ENCODE data around the gene SLC25A33.
"Not testable (repeated sequence)": the region's sequence is repeated elsewhere in the genome, so short reads cannot be mapped to it uniquely, and the experiment has no call there.

The SLC25A33 gene

GRCh38 chr1:9500756-9501754 lies 38.2 kb upstream of the SLC25A33 start:
- Histone ChIP-seq H3K27me3 (no peaks in the 10 kb centered on the region), H3K4me1 (no peaks in the 10 kb centered on the region), H3K36me3 (no peaks in the 10 kb centered on the region), H3K4me3 (ENCODE audit: low read depth, low read length) (no peak overlapping the region), H3K9me3 (no peaks in the 10 kb centered on the region)
- TF ChIP-seq CTCF (IDR thresholded peaks at IDR 0.05; ENCODE audit: low read depth, low read length): no peak
- DNase-seq: no peak

GRCh38 chr1:9503001-9503675 lies 36.1 kb upstream of the SLC25A33 start:
- no peak for TF ChIP-seq CTCF (IDR thresholded peaks at IDR 0.05; ENCODE audit: low read depth, low read length)
- Histone ChIP-seq H3K36me3 (no peaks in the 10 kb centered on the region), H3K4me3 (ENCODE audit: low read depth, low read length) (no peak overlapping the region), H3K9me3 (no peaks in the 10 kb centered on the region), H3K27me3 (no peaks in the 10 kb centered on the region), H3K4me1 (no peaks in the 10 kb centered on the region)
- no peak for DNase-seq

- Histone ChIP-seq H3K36me3 (no peaks in the 10 kb centered on the region), H3K27me3 (no peaks in the 10 kb centered on the region), H3K9me3 (no peaks in the 10 kb centered on the region), H3K4me1 (no peaks in the 10 kb centered on the region), H3K4me3 (ENCODE audit: low read depth, low read length) (no peak overlapping the region)
- DNase-seq: no peak
- TF ChIP-seq CTCF (IDR thresholded peaks at IDR 0.05; ENCODE audit: low read depth, low read length): no peak
These were observed 34.1 kb upstream of the SLC25A33 start for GRCh38 chr1:9505143-9505542.

- TF ChIP-seq CTCF (IDR thresholded peaks at IDR 0.05; ENCODE audit: low read depth, low read length): no peak
- DNase-seq: no peak
- no peaks in the 10 kb centered on the region for H3K4me1 ChIP-seq
- no peak overlapping the region for H3K4me3 ChIP-seq (ENCODE audit: low read depth, low read length)
- H3K27me3 ChIP-seq: no peaks in the 10 kb centered on the region
- H3K9me3 ChIP-seq: no peaks in the 10 kb centered on the region
- no peaks in the 10 kb centered on the region for H3K36me3 ChIP-seq
These were observed 32.4 kb upstream of the SLC25A33 start for GRCh38 chr1:9506901-9507300.

GRCh38 chr1:9510130-9510529 lies 29.1 kb upstream of the SLC25A33 start:
- Histone ChIP-seq H3K27me3 (no peaks in the 10 kb centered on the region), H3K36me3 (no peaks in the 10 kb centered on the region), H3K4me1 (no peaks in the 10 kb centered on the region), H3K9me3 (no peaks in the 10 kb centered on the region), H3K4me3 (ENCODE audit: low read depth, low read length) (no peak overlapping the region)
- no peak for DNase-seq
- TF ChIP-seq CTCF (IDR thresholded peaks at IDR 0.05; ENCODE audit: low read depth, low read length): no peak

- DNase-seq; H3K36me3 ChIP-seq; H3K4me1 ChIP-seq; H3K27me3 ChIP-seq; H3K4me3 ChIP-seq (ENCODE audit: low read depth, low read length); H3K9me3 ChIP-seq: not testable (repeated sequence)
These were observed 23.7 kb upstream of the SLC25A33 start for GRCh38 chr1:9515550-9515949.
